H1 (cell line): ENCODE measurements around the gene SMARCC2. TPM values are rescaled to one million over a fixed set of nuclear protein-coding genes. Genes with fewer than 3 reads are reported as not detected.

Source experiments
- ATF3 ChIP-seq: IDR thresholded peaks from 2 replicates; pipeline ENCODE4 v1.6.1; 2011; ENCODE audit warnings: low read depth, mild to moderate bottlenecking, low read length; ENCODE audit not compliant: insufficient read depth
- CBX5 ChIP-seq: fragments of 300-800, 300-1000 bp; sonication (generic); IDR thresholded peaks from 2 replicates; pipeline ENCODE4 v1.7.1; 2016; ENCODE audit warnings: antibody characterized with exemption, low read length, low read depth
- KDM5A ChIP-seq: fragments of 200-600 bp; IDR thresholded peaks from 2 replicates; pipeline ENCODE4 v1.7.1; 2012; ENCODE audit warnings: mild to moderate bottlenecking, low read length, inconsistent platforms, mixed read lengths
- PHF8 ChIP-seq: fragments of 200-600 bp; sonication (generic); conservative IDR thresholded peaks from 2 replicates; pipeline ENCODE4 v1.7.1; 2012; ENCODE audit warnings: low read depth, mild to moderate bottlenecking, inconsistent platforms, low read length, moderate library complexity
- RBBP5 ChIP-seq: IDR thresholded peaks from 2 replicates; pipeline ENCODE4 v1.7.1; 2012; ENCODE audit warnings: low read depth, mild to moderate bottlenecking, inconsistent platforms, low read length, moderate library complexity, borderline replicate concordance
- SP4 ChIP-seq: IDR thresholded peaks from 2 replicates; pipeline ENCODE4 v1.6.1; 2012; ENCODE audit warnings: low read length, inconsistent platforms
- polyA plus RNA-seq, 7 experiments: library from polyadenylated mRNA; depleted of rRNA in 3 of 7; stranded (reverse) in 5 of 7; unstranded in 2 of 7; fragments of >200 nt in 5 of 7; fragments of 200-250 nt in 2 of 7; gene quantifications; 1 replicate in 5 of 7; 2 replicates in 1 of 7; 4 replicates in 1 of 7; pipeline versions ENCODE4 v1.2.1 to v1.2.3, GENCODE V29; 2011 to 2013; ENCODE audit warnings: missing spikeins in 2 of 7, mixed read lengths in 2 of 7
- total RNA-seq: library from RNA; stranded (reverse); fragmentation: NEBNext Ultra II Directional; extraction: Animal tissue kit (Norgen Biotek cat#: 25700); gene quantifications from 2 replicates; pipeline ENCODE4 v1.2.1, GENCODE V29; 2021
- TF ChIP-seq, protein P1 (sequence below): fragments of 300-600 bp; sonication (generic); IDR thresholded peaks from 2 replicates; pipeline ENCODE4 v1.7.1; 2012; ENCODE audit warnings: low read length, moderate library complexity, mild to moderate bottlenecking, inconsistent platforms; ENCODE audit not compliant: insufficient replicate concordance

Gene SMARCC2
- total and polyA plus RNA-seq, 2 of the 8 experiments (the other 6 are each of a cell fraction or from before 2014, with no cell fraction given): 33.9 to 78.5 TPM

DNA sequence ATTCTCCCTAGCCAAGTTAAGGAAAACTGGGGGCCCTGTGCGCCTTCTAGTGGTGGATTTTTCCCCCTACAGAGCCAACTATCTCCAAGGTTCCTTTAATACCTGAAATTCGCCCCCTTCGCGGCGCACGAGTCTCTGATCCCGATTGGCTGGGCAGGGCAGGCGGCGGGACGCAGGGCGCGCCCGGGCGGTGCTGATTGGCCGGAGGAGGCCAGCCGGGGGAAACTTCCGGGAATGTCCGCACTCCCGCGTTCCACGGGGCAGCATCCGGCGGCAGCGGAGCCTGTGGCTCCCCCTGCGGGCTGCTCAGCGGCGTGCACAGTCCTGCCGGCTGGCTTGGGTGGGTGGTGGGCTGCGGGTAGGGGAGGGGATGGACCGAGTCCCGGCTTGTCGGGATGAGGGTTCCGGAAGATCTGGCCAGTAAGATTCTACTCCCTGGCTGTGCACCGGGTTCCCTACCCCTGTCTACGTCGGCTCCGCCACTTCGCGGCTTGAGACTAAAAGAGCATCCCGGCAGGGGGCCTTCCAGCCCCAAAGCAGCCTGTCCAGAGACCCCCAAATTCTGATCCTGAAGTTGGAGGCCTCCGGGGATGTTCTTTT, 34.9 kb upstream of the SMARCC2 start, which contains the start of gene NABP2 (continued):
- TF ChIP-seq, protein P1, sequence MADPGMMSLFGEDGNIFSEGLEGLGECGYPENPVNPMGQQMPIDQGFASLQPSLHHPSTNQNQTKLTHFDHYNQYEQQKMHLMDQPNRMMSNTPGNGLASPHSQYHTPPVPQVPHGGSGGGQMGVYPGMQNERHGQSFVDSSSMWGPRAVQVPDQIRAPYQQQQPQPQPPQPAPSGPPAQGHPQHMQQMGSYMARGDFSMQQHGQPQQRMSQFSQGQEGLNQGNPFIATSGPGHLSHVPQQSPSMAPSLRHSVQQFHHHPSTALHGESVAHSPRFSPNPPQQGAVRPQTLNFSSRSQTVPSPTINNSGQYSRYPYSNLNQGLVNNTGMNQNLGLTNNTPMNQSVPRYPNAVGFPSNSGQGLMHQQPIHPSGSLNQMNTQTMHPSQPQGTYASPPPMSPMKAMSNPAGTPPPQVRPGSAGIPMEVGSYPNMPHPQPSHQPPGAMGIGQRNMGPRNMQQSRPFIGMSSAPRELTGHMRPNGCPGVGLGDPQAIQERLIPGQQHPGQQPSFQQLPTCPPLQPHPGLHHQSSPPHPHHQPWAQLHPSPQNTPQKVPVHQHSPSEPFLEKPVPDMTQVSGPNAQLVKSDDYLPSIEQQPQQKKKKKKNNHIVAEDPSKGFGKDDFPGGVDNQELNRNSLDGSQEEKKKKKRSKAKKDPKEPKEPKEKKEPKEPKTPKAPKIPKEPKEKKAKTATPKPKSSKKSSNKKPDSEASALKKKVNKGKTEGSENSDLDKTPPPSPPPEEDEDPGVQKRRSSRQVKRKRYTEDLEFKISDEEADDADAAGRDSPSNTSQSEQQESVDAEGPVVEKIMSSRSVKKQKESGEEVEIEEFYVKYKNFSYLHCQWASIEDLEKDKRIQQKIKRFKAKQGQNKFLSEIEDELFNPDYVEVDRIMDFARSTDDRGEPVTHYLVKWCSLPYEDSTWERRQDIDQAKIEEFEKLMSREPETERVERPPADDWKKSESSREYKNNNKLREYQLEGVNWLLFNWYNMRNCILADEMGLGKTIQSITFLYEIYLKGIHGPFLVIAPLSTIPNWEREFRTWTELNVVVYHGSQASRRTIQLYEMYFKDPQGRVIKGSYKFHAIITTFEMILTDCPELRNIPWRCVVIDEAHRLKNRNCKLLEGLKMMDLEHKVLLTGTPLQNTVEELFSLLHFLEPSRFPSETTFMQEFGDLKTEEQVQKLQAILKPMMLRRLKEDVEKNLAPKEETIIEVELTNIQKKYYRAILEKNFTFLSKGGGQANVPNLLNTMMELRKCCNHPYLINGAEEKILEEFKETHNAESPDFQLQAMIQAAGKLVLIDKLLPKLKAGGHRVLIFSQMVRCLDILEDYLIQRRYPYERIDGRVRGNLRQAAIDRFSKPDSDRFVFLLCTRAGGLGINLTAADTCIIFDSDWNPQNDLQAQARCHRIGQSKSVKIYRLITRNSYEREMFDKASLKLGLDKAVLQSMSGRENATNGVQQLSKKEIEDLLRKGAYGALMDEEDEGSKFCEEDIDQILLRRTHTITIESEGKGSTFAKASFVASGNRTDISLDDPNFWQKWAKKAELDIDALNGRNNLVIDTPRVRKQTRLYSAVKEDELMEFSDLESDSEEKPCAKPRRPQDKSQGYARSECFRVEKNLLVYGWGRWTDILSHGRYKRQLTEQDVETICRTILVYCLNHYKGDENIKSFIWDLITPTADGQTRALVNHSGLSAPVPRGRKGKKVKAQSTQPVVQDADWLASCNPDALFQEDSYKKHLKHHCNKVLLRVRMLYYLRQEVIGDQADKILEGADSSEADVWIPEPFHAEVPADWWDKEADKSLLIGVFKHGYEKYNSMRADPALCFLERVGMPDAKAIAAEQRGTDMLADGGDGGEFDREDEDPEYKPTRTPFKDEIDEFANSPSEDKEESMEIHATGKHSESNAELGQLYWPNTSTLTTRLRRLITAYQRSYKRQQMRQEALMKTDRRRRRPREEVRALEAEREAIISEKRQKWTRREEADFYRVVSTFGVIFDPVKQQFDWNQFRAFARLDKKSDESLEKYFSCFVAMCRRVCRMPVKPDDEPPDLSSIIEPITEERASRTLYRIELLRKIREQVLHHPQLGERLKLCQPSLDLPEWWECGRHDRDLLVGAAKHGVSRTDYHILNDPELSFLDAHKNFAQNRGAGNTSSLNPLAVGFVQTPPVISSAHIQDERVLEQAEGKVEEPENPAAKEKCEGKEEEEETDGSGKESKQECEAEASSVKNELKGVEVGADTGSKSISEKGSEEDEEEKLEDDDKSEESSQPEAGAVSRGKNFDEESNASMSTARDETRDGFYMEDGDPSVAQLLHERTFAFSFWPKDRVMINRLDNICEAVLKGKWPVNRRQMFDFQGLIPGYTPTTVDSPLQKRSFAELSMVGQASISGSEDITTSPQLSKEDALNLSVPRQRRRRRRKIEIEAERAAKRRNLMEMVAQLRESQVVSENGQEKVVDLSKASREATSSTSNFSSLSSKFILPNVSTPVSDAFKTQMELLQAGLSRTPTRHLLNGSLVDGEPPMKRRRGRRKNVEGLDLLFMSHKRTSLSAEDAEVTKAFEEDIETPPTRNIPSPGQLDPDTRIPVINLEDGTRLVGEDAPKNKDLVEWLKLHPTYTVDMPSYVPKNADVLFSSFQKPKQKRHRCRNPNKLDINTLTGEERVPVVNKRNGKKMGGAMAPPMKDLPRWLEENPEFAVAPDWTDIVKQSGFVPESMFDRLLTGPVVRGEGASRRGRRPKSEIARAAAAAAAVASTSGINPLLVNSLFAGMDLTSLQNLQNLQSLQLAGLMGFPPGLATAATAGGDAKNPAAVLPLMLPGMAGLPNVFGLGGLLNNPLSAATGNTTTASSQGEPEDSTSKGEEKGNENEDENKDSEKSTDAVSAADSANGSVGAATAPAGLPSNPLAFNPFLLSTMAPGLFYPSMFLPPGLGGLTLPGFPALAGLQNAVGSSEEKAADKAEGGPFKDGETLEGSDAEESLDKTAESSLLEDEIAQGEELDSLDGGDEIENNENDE: no peak
- no peak for TF ChIP-seq KDM5A
- no peak for TF ChIP-seq CBX5
- peak; percentile 54; the same call in 1 of the 2 replicates for TF ChIP-seq PHF8
- no peak for TF ChIP-seq ATF3
- no peak; the same call in 1 of the 2 replicates for TF ChIP-seq RBBP5
- no peak for TF ChIP-seq SP4
